ENCODE results near the gene CDC25B.
A peak's percentile ranks its signal among the peaks of the same experiment; 100 is the strongest.
"Not testable (repeated sequence)": the region's sequence is repeated elsewhere in the genome, so short reads cannot be mapped to it uniquely, and the experiment has no call there.

The CDC25B gene

DNA sequence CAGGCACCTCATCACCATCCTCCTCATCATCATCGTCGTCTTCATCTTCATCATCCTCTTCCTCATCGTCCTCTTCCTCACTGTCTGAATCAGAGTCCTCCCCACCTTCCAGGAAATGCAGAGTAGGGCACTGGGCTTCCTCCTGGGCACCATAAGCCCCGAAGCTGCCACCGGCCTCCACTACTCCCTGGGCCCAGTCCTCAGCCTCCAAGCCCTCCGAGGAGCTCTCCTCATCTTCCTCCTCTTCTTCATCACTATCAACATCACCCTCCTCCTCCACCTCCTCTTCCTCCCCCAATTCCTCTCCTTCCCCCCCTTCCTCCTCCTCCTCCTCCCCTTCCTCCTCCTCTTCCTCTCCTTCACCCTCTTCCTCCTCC lies 11.3 kb upstream of the CDC25B start:
- DNase-seq (ENCODE audit: low read depth in 3 of 3) = no peak

DNA sequence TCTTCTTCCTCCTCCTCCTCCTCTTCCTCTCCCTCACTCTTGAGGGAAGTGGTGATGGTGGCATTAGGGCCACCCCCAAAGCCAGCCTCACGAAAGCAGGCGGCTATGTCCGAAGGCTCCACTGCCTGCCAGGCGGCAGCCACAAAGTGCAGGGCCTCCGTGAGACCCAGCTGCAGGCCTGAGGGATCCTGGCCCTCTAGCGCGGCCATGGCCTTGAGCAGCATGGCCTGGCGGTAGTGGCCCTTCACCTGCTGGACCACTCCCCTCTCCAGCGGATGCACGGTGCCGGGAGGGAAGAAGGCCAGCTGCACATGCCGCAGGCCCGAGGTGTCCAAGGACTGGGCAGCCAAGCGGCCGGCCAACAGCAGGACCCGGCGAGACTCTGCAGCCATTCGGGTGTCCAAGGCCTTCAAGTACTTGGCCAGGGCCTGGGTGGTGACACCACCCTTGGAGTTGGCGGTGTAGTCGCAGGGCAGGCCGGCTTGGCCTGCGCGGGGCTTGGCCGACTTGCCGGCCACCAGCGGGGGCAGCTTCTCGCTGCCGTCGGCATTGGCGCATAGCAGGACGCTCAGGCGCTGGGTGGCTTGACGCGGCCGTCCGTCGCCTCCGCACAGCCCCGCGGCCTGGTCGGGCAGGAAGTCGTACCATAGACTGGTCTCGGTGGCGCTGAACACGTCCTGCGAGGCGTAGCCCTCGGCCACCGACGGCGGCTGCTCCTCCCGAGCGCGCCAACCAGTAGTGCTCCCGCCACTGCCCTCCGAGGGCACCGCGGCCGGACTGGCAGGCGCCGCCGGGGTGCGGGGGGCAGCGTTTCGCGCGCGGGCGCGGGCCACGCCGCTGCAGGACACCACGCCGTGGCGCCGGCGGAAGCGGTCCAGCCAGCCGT lies 10.6 kb upstream of the CDC25B start:
- DNase-seq (ENCODE audit: low read depth in 3 of 3) = no peak

DNA sequence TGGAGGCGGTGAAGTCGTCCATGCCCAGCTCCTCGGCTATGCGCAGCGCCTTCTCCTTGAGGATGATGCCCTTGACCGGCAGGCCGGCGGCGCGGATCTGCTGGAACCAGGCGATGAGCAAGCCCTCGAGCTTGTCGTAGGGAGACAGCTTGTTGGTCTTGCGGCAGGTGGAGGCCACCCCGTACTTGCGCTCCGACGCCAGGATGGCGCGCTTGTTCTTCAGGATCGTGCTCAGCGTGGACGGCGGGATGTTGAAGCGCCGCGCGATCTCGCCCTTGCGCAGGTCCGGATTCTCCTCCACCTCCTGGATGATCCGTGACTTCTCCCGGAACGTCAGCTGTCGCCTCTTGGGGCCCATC lies 10.0 kb upstream of the CDC25B start:
- DNase-seq (ENCODE audit: low read depth in 3 of 3) = no peak

DNA sequence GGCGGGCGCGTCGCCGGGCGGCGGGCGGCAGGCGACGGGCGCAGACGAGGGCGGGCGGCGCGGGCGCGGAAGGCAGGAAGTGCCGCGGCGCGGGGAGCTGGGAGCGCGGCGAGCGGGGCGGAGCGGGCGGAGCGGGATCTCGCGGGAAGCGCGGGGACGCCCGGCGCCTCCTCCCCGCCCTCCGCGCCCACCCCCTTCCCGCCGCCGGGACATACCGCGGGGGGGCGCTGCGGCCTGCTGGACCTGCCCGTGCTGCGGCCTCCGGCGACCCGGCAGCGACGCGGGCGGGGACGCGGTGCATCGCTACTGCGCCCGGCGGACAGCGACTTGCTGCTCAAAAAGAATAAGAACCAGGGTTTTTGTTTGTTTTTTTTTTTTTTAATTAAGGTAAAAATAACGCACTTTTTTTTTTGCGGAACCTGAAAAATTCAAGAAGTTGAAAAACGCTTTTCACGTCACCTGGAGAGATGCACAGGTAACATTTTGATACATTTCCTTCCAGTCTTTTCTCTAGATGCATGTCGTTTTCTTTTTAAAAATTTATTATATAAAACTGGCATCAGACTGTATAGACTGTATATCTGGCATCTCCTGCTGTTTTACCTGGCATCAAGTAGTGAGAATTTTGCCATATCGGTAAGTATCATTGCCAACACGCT lies 9.3 kb upstream of the CDC25B start, which contains the start of gene CENPB:
Gene CENPB (minus strand): TSS at position 76 of the 659 bp plus-strand sequence. CDS start 257 bp downstream, outside the sequence.
- DNase-seq (ENCODE audit: low read depth in 3 of 3) = peak; percentile 79 to 86 (median 82)

DNA sequence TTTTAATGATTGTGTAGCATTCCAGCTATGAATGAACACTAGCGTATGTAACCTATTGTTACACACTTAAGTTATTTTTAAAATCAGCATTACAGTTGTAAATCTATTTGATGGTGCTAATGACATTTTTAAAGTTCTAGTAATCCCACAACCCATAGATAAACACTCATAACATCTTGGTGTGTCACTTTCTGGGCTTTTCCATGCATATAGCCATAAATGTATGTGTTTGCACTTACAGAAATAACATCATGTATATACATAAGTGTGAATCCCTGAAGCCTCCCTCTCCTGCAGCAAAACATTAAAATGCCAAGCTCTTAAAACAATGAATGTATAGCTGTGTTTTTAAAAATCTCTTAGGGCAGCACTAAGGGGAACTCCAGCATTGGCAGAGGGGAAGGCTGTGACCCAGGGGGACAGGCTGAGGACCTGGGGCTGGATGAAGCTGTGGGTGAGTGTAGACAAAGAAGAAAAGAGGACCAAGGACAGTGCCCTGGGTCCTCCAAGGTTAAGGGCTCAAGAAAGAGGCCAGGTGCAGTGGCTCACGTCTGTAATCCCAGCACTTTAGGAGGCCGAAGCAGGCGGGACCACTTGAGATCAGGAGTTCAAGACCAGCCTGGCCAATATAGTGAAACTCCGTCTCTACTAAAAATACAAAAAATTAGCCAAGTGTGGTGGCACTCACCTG lies 8.6 kb upstream of the CDC25B start:
- DNase-seq (ENCODE audit: low read depth in 3 of 3) = no peak

DNA sequence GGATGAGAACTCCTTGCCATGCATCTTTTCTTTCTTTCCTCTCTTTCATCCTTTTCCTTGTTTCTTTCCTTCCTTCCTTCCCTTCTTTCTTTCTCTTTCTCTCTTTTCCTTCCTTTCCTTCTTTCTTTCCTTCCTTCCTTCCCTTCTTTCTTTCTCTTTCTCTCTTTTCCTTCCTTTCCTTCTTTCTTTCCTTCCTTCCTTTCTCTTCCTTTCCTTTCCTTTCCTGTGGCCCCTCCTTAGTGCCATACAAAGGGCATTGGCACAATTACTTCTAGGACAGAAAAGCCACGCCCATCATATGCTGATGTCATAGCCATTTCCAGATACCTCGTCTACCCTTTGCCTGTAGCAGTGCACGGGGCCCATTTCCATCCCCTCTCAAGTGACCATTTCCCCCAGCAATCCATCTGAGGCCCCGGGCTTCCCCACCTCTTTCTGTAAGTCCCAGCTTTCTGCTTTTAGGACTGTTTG lies 7.4 kb upstream of the CDC25B start:
- DNase-seq (ENCODE audit: low read depth in 3 of 3) = no peak

DNA sequence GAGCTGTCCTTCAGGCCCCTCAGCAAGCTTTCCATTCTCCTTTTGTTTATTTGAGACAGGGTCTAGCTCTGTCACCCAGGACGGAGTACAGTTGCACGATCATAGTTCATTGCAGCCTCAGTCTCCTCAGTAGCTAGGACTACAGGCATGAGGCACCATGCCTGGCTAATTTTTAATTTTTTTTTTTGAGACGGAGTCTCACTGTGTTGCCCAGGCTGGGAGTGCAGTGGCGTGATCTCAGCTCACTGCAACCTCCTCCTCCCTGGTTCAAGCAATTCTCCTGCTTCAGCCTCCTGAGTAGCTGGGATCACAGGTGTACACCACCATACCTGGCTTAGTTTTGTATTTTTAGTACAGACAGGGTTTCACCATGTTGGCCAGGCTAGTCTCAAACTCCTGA lies 6.9 kb upstream of the CDC25B start:
- DNase-seq (ENCODE audit: low read depth in 3 of 3) = not testable (repeated sequence)

DNA sequence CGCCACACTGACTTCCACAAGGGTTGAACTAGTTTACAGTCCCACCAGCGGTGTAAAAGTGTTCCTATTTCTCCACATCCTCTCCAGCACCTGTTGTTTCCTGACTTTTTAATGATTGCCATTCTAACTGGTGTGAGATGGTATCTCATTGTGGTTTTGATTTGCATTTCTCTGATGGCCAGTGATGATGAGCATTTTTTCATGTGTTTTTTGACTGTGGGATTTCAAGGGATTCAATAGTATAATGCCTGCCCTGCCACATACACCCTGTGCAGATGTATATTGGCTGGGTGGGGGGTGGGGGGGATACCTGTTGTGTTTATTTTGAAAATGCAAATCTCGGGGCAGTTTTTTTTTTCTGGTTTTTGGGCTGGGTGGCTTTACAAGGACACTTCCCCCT lies 1.9 kb upstream of the CDC25B start:
- not testable (repeated sequence) for DNase-seq (ENCODE audit: low read depth in 3 of 3)

DNA sequence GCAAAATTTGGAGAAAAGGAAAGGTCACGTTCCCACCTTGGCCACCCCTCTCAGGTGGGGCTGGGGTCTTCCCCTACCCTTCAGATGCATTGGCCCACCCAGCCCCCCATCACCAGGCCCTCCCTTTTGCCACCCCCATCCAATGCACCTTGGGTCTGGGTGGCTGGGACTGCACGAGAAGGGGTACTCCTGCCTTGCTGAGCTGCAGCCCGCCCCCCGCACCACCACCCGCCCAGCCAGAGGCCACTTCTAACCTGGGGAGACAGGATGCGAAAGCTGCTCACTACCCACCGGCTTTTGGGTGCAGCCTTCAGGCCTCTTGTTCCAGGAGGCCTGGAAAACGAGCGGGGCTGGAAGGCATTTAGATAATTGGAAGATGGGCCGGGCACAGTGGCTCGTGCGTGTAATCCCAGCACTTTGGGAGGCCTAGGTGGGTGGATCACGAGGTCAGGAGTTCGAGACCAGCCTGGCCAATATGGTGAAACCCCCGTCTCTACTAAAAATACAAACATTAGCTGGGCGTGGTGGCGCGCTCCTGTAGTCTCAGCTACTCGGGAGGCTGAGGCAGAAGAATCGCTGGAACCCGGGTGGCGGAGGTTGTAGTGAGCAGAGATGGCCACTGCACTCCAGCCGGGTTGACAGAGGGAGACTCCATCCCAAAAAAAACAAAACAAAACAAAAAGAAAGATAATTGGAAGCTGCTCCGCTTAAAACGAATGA lies 1.2 kb upstream of the CDC25B start:
- no peak for DNase-seq (ENCODE audit: low read depth in 3 of 3)

DNA sequence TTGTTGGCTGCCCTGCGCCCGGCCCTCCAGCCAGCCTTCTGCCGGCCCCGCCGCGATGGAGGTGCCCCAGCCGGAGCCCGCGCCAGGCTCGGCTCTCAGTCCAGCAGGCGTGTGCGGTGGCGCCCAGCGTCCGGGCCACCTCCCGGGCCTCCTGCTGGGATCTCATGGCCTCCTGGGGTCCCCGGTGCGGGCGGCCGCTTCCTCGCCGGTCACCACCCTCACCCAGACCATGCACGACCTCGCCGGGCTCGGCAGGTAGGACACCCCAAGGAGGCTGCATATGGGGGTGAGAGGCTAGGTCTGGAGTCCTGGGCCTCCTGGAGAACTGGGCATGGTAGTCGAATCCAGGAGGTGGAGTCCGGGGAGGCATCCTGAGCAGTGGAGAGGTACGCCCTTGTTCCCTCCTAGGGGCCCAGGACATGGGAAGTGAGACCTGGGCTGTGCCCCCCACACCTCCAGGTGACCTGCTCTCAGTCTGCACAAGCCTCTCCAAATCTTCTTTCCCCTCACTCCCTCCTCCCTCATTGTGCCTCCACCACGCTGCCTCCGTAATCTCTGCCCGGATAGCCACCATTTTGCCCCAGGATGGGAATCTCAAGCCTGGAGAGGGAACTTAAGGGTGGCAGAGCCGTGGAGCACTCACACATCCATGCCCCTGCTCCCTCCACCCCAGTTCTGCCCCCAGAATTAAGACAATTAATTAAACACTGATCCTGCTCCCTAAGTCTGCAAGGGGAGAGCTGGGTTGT lies 541 bp downstream of the CDC25B start:
- DNase-seq (ENCODE audit: low read depth in 3 of 3) = no peak

DNA sequence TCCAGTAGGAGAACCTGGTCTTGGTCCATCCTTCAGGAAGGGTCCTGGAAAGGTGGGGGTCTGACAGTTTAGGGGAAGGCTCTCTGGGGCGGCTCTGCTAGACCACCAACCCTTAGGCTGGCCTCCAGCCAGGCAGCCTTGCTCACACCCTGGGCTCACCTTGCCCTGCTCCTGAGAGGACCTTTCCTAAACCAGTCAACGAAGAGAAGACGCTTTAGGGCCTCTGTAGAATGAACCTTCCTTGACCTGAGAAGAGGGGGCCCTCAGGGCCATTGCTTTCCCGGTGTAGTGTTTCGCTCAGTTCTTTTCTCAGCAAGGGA lies 1.1 kb downstream of the CDC25B start:
- no peak for DNase-seq (ENCODE audit: low read depth in 3 of 3)

DNA sequence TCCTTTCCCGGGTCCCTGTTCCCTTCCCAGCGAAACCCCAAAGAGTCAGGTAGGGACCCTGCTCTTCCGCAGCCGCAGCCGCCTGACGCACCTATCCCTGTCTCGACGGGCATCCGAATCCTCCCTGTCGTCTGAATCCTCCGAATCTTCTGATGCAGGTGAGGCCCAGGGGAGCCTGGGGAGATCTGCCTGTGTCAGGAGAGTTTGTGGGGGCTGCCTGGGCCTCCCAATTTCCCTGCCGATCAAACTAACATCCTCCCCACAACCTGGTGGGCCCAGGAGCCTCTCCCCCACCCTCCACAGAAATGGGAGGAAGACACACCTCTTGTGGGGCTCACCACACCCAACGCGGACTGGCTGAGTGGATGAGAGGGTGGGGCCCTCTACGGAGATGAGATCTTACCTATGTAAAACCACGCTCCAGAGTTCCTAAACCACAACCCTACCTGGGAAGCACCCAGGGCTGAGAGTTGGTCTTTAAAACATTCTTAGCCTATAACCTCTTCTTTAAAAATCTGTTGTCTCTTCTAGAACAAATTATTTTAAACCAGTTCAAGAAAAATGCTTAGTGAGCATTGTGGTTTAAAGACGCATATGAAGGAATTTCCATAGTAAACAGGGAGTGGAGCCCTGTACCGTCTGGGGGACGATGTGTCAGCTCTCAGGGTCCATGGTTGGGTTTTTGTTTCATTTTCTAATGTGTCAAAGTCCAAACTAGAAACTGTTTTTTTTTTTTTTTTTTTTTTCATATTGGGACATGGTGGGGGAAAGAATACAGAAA lies 1.7 kb downstream of the CDC25B start:
- no peak for DNase-seq (ENCODE audit: low read depth in 3 of 3)

DNA sequence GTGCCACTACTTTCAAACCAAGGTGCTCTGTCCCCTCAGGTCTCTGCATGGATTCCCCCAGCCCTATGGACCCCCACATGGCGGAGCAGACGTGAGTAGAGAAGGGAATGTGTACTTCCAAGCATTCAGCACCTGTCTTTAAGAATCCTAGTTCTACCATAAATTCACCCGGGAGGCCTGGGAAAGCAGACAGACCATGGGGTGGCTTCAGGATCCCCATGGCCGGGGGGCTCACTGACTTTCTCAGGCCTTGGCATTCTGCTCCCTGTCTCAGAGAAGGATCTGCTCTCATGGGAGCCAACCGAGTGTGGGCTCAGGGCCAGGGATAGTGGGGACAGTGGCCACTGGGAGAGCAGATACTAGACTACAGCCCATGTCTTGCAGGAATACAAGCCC lies 2.3 kb downstream of the CDC25B start:
- DNase-seq (ENCODE audit: low read depth in 3 of 3) = no peak

DNA sequence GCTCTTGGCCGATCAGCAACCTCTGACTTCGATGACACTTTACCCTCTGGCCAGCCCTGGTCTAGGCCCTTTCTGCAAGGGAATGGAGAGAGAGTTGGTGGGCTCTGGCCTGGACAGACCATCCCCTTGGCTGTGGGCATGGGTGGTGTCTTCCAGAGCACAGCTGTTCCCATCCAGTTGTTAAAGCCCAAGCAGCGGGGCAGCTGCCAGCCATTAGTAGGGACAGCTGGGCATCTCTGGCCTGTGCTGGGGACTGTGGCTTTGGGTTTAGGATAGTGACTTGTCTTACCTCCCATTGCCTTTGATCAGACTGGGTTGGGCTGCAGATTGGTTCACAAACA lies 2.8 kb downstream of the CDC25B start:
- DNase-seq (ENCODE audit: low read depth in 3 of 3) = no peak

DNA sequence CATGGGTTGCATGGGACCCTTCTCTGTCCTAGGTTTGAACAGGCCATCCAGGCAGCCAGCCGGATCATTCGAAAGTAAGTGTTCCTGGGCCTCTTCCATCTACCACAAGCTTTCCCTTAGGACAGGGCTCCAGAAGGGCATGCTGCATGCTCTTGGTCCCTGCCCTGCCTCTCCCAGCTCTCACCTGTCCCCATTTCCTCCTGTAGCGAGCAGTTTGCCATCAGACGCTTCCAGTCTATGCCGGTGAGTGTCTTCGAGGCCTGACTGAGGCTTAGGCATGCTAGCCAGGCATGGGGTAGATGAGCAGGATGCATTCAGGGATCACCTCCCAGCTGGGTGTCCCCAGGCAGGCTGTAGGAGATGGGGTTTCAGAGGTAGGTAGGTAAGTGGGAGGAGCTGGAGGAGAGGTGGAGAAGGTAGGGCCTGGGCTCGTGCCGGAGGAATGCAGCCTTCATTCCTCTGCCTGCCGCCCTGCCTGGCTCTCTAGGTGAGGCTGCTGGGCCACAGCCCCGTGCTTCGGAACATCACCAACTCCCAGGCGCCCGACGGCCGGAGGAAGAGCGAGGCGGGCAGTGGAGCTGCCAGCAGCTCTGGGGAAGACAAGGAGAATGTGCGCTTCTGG lies 4.3 kb downstream of the CDC25B start:
- no peak for DNase-seq (ENCODE audit: low read depth in 3 of 3)

DNA sequence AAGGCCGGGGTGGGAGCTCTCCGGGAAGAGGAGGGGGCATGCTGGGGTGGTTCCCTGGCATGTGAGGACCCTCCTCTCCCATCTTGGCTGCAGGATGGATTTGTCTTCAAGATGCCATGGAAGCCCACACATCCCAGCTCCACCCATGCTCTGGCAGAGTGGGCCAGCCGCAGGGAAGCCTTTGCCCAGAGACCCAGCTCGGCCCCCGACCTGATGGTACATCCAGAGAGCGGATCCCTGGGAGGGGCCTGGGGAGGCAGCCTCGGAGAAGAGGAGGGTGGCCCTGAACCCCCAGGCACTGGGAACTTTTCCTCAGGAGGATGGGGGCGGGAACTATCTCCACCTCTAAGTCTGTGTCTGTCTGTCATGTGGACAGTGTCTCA lies 4.8 kb downstream of the CDC25B start:
- DNase-seq (ENCODE audit: low read depth in 3 of 3) = no peak

DNA sequence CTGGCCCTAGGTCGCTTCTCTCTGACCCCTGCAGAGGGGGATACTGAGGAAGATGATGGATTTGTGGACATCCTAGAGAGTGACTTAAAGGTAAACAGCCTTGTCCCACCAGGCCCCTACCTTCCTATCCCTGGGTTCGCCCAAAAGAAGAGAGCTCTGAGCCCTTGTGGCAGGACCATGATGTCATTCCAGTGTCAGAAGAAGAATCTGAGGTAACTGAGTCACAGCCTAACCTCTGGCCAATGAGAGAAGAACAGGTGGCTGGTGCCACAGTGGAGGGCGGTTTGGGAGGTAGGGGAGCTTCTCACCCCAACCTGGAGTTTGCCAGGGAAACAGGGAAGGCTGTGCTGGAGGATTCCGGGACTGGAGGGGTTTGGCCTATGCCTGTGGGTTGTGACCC lies 5.2 kb downstream of the CDC25B start:
- DNase-seq (ENCODE audit: low read depth in 3 of 3) = no peak

DNA sequence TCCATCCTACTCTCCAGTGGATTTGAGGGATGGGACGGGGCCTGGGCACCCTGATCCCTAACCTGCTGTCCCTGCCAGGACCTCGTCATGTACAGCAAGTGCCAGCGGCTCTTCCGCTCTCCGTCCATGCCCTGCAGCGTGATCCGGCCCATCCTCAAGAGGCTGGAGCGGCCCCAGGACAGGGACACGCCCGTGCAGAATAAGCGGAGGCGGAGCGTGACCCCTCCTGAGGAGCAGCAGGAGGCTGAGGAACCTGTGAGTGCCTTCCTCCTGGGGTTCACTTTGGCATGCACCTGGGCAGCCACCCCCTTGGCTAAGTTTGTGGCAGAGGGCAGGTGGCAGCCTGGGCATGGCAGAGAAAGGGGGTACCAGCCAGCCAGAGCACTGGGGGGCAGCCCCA lies 5.7 kb downstream of the CDC25B start:
- no peak for DNase-seq (ENCODE audit: low read depth in 3 of 3)

DNA sequence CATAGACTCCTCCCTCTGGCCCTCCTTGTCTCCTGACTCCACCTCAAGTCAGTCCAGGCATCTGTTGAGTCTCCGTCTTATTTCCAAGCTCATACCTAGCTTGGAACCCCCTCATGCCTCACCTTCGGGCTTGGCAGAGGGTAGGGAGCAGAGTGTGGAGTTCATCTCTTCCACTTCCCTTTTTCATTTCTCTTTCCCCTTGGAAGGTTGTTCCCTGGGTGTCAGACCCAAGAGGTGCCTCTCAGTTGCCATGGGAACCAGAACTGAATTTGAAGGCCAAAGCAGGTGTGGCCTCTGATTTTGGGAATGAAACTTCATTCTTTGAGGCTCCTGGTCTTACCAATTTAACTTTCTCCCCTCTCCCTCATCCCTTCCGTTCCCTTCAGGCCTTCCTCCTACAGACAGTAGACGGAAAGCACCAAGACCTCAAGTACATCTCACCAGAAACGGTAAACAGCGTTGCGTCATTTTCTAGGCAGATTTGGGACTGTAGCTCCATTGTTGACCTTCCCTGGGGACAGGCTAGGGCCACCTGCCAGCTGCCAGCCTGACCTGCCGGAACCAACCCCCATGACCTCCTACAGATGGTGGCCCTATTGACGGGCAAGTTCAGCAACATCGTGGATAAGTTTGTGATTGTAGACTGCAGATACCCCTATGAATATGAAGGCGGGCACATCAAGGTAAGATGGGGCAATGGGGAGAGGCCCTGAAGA lies 6.6 kb downstream of the CDC25B start:
- DNase-seq (ENCODE audit: low read depth in 3 of 3) = no peak

DNA sequence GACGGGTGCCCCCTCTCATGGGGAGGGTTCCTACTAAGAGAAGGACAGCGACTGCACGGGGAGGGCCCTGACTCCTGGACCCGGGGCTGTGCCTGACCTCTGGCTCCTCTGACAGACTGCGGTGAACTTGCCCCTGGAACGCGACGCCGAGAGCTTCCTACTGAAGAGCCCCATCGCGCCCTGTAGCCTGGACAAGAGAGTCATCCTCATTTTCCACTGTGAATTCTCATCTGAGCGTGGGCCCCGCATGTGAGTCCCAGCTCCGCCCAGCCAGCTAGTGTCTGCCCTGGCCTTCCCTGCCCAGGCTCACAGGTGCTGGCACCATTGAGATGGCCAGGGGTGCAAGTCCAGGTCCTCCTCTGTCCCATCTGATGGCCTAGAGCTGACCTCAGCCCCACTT lies 7.2 kb downstream of the CDC25B start:
- no peak for DNase-seq (ENCODE audit: low read depth in 3 of 3)

All from stimulated activated CD4-positive, alpha-beta T cell treated with anti-CD3 and anti-CD28 coated beads, TNF-alpha, amount 100 ng/mL, for 4 hours (primary cell).